ENCODE data around the gene ZDHHC18.
"Not testable (repeated sequence)": the region's sequence is repeated elsewhere in the genome, so short reads cannot be mapped to it uniquely, and the experiment has no call there.

Gene ZDHHC18

GRCh38 chr1:26789931-26790330, 36.6 kb upstream of the ZDHHC18 start:
- intact Hi-C loops (cut with DNase I) = loop anchor here (1.0 kb wide), 2 partner anchors 188 to 290 kb away; no protein-coding TSS in a partner anchor
- no peak for DNase-seq

- intact Hi-C loops (cut with DNase I) = no loop called here
These were observed 35.9 kb upstream of the ZDHHC18 start for GRCh38 chr1:26790551-26790953.

GRCh38 chr1:26791148-26791547, 35.3 kb upstream of the ZDHHC18 start:
- no peak for DNase-seq
- intact Hi-C loops (cut with DNase I) = no loop called here

More at GRCh38 chr1:26790551-26790953, 35.9 kb upstream of the ZDHHC18 start:
- DNase-seq = no peak

GRCh38 chr1:26791626-26792025, 34.9 kb upstream of the ZDHHC18 start:
- intact Hi-C loops (cut with DNase I) = no loop called here
- DNase-seq = no peak

- intact Hi-C loops (cut with DNase I) = no loop called here
- DNase-seq = no peak
These were observed 33.6 kb upstream of the ZDHHC18 start for GRCh38 chr1:26792924-26793323.

- peak in 2 of 10 donors; percentile 40 to 87 for DNase-seq
These were observed 32.1 kb upstream of the ZDHHC18 start for GRCh38 chr1:26794391-26794790.

GRCh38 chr1:26797627-26798026, 28.9 kb upstream of the ZDHHC18 start:
- intact Hi-C loops (cut with DNase I) = no loop called here
- no peak for DNase-seq

More at GRCh38 chr1:26794391-26794790, 32.1 kb upstream of the ZDHHC18 start:
- intact Hi-C loops (cut with DNase I) = no loop called here

- DNase-seq = peak in 9 of 10 donors; percentile 36 to 94 (median 55)
- intact Hi-C loops (cut with DNase I) = no loop called here
These were observed 26.9 kb upstream of the ZDHHC18 start for GRCh38 chr1:26799479-26800142.

- DNase-seq; intact Hi-C loops (cut with DNase I): not testable (repeated sequence)
These were observed 22.6 kb upstream of the ZDHHC18 start for GRCh38 chr1:26803932-26804331.

GRCh38 chr1:26810105-26810504, 16.4 kb upstream of the ZDHHC18 start:
- peak in 4 of 10 donors; percentile 48 to 53 (median 48) for DNase-seq

GRCh38 chr1:26811057-26811456, 15.4 kb upstream of the ZDHHC18 start:
- intact Hi-C loops (cut with DNase I) = no loop called here
- no peak for DNase-seq

More at GRCh38 chr1:26810105-26810504, 16.4 kb upstream of the ZDHHC18 start:
- intact Hi-C loops (cut with DNase I) = not testable (repeated sequence)

- intact Hi-C loops (cut with DNase I) = no loop called here
- no peak for DNase-seq
These were observed 14.8 kb upstream of the ZDHHC18 start for GRCh38 chr1:26811708-26812107.

- no peak for DNase-seq
- intact Hi-C loops (cut with DNase I) = no loop called here
These were observed 12.1 kb upstream of the ZDHHC18 start for GRCh38 chr1:26814377-26814776.

- no peak for DNase-seq
- intact Hi-C loops (cut with DNase I) = no loop called here
These were observed 11.6 kb upstream of the ZDHHC18 start for GRCh38 chr1:26814893-26815292.

- intact Hi-C loops (cut with DNase I) = no loop called here
- DNase-seq = no peak
These were observed 5.7 kb upstream of the ZDHHC18 start for GRCh38 chr1:26820784-26821269.

GRCh38 chr1:26822737-26823395, 3.6 kb upstream of the ZDHHC18 start:
- no peak for DNase-seq
- intact Hi-C loops (cut with DNase I) = no loop called here

GRCh38 chr1:26824731-26825130, 1.8 kb upstream of the ZDHHC18 start:
- no peak for DNase-seq

GRCh38 chr1:26827106-26827604, 667 bp downstream of the ZDHHC18 start:
- intact Hi-C loops (cut with DNase I) = no loop called here
- DNase-seq = peak in 1 of 10 donors; percentile 17

More at GRCh38 chr1:26824731-26825130, 1.8 kb upstream of the ZDHHC18 start:
- intact Hi-C loops (cut with DNase I) = no loop called here

- DNase-seq = peak in 2 of 10 donors; percentile 39 to 77
- intact Hi-C loops (cut with DNase I) = no loop called here
These were observed 1.2 kb downstream of the ZDHHC18 start for GRCh38 chr1:26827663-26828062.

GRCh38 chr1:26828411-26828991, 2.0 kb downstream of the ZDHHC18 start:
- peak in 2 of 10 donors; percentile 52 to 82 for DNase-seq
- intact Hi-C loops (cut with DNase I) = no loop called here
